GM19324 (cell line): ENCODE measurements around the gene ACBD6.
"Not testable (repeated sequence)": the region's sequence is repeated elsewhere in the genome, so short reads cannot be mapped to it uniquely, and the experiment has no call there.

ENCODE experiments used
- ATAC-seq: cut with Tn5 transposase; IDR thresholded peaks from one replicate; pipeline ENCODE4 v1.9.1; 2021; ENCODE audit warnings: mild to moderate bottlenecking, moderate library complexity; ENCODE audit not compliant: unreplicated experiment, low FRiP score

Gene ACBD6

DNA sequence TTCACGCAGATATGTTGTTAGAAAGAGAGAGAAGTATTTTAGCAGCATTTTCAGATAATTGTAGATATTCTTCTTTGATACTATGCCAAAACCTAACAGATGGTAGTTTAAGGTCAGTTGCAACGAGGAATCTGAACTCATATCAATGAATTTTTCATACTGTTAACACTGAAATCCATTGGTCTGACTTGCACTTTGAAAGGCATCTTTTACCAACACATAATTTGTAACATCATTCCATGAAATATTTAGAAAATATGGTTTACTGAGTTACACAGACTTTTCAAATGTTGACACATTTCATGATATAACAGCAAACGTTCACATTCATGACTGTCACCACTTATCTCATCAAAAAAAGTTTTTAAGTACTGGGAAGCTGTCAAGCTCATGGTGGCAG lies 4.6 kb downstream of the ACBD6 start:
- ATAC-seq, result no peak

DNA sequence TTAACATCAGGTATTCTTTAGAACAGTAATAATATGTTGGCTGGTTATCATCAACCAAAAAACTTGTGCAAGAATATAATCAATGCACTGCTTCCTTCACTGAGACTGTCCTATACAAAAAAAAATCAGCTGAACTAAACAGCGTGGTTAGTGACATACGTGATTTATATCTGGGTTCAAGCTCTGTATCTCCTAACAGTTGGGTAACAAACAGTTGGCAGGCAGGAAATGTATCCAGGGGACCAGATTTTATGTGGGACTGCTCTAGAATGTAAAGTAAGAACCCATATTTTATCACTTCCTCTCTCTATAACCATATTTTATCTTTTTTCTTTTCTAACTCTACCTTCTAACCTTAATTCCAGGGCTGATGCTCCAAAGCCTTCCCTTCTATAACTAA lies 8.0 kb downstream of the ACBD6 start:
- ATAC-seq, result no peak

- ATAC-seq, result no peak
Observed at GRCh38 chr1:180489976-180490375, 12.4 kb downstream of the ACBD6 start.

GRCh38 chr1:180489313-180489712 lies 13.1 kb downstream of the ACBD6 start:
- no peak for ATAC-seq

GRCh38 chr1:180488661-180489060 lies 13.7 kb downstream of the ACBD6 start:
- no peak for ATAC-seq

DNA sequence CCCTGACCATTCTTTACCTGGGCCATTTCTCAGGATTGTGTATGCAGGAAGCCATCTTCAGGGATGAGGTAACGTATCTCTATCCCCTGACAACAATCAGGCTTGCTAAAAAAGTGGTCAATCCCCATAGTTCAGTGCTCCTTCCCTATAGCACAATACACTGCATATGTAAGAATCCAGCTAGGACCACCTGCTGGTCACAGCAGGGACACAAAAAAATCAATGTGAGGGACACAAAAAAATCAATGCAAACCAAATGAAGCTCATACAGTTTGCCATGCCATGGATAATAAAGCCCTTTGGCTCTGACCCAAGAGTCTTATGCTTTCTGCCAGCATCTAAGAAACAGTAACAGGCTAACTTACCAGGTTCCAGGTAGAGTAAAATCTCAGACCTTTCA lies 16.3 kb downstream of the ACBD6 start:
- ATAC-seq, result no peak

DNA sequence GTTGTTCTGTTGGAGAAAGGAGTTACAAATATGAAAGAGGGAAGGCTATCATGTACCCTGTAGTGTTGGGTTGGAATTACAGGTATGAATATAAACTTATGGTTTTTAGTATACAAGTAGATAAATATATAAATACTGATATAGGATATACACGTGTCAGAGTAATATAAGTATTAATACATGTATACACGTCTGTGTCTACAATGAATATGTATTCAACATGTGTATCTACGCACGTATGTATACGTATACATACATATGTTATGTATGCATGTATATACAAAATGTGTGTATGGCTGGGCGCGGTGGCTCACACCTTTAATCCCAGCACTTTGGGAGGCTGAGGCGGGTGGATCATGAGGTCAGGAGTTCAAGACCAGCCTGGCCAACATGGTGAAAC lies 17.9 kb downstream of the ACBD6 start:
- no peak for ATAC-seq

- no peak for ATAC-seq
Observed at GRCh38 chr1:180482425-180483275, 19.7 kb downstream of the ACBD6 start.

- no peak for ATAC-seq
Observed at GRCh38 chr1:180470031-180470430, 32.3 kb downstream of the ACBD6 start.

DNA sequence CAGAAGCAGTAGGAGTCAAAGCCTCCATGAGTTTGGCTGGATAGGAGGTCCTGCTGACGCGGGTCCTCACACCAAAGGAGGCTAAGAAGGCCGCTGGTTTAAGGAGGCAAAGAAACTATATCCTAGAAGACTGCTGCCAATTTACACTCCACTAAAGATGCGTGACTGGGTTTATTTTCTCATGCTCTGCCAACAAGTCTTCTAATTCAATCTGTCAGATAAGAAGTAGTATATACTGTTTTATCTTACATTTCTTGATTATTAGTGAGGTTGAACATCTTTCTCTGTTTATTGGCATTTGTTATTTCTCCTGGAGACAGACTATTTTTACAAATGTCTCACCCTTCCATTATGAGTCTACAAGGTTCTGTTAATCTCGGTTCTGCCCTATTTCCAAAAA lies 34.1 kb downstream of the ACBD6 start:
- no peak for ATAC-seq

- no peak for ATAC-seq
Observed at GRCh38 chr1:180462102-180462501, 40.3 kb downstream of the ACBD6 start.

DNA sequence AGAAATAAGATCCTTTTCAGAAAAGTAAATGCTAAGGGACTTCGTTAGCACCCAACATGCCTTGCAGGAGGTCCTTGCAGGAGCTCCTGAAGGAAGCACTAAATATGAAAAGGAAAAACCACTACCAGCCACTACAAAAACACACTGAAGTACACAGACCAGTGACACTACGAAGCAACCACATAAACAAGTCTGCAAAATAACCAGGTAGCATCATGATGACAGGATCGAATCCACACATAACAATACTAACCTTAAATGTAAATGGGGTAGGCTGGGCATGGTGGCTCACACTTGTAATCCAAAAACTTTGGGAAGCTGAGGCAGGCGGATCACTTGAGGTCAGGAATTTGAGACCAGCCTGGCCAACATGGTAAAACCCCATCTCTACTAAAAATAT lies 40.7 kb downstream of the ACBD6 start:
- ATAC-seq, result not testable (repeated sequence)

GRCh38 chr1:180458807-180459206 lies 43.6 kb downstream of the ACBD6 start:
- ATAC-seq, result no peak

- ATAC-seq, result no peak
Observed at GRCh38 chr1:180456191-180456590, 46.2 kb downstream of the ACBD6 start.

GRCh38 chr1:180451504-180451903 lies 50.9 kb downstream of the ACBD6 start:
- ATAC-seq, result no peak

DNA sequence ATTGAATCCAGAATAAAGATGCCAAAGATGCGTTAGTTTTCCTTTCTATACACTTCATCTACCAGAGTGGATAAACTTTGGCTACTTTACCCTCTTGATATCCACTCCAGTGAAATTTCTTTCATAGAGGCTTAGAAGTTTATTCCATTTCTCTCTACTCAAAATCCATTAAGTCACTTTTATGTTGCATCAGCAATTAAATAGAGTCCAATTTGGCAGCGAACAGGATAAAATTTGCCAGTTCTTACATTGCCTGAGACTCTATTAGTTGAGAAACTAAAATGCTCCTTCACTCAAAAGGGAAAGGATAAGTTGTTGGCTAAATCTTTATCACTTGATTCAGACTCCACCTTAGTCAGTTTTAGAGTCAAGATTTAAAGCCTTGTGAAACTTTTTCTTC lies 57.9 kb downstream of the ACBD6 start:
- ATAC-seq, result no peak

GRCh38 chr1:180440335-180440734 lies 62.0 kb downstream of the ACBD6 start:
- ATAC-seq, result no peak

DNA sequence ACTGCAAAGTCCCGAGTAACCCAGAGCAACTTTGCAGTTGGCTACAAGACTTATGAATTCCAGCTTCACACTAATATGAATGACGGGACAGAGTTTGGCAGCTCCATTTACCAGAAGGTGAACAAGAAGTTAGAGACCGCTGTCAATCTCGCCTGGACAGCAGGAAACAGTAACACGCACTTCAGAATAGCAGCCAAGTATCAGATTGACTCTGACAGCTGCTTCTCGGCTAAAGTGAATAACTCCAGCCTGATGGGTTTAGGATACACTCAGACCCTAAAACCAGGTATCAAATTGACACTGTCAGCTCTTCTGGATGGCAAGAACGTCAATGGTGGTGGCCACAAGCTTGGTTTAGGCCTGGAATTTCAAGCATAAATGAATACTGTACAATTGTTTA lies 66.8 kb downstream of the ACBD6 start:
- no peak for ATAC-seq

DNA sequence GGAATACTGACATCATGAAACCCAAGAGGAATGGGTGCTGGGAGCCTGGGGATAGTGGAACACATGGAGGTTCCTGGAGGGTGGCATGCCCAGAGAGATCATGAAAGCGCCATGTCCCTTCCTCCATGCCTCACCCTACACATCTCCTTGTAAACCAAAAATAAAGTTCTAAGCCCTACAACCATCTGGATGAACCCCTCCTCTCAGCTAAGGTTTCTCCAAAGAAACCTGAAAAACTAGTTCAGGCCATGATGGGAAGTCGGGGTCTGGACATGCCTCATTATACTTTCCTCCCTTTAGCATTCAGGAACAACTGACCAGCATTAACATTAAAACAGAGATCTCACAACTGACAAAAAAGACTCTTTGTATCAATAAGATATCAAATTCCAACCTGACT lies 68.5 kb downstream of the ACBD6 start:
- no peak for ATAC-seq

DNA sequence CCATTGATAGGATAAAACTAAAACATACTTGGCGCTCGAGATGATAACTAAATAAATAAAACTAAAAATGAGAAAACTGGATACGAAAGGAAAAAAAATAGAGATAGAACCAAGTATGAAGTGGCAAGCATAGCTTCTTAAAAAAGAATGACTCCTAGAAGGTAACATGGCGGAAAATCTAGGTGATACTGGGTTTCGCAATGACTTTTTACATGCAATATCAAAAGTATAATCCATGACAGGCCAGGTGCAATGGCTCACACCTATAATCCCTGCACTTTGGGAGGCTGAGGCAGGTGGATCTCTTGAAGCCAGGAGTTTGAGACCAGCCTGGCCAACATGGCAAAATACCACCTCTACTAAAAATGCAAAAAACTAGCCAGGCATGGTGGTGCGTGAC lies 70.7 kb downstream of the ACBD6 start:
- no peak for ATAC-seq

- no peak for ATAC-seq
Observed at GRCh38 chr1:180428782-180429695, 73.3 kb downstream of the ACBD6 start.

DNA sequence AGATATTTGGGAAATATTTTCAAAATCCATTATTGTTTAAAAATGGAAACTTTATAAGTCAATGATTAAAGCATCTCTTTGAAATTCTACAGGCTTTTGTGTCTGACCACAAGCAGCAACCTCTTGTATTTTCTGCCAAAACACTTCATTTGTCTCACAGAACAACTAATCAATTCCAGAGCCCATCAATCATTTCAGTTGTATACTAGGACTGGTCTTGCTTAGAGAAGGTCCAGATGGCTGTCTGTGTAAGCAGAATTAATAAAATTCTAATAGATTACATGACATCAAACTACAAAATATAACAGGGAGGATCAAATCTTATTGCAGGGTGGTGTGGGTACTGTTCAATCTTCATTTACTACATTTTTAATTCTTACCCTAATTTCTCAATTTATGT lies 76.4 kb downstream of the ACBD6 start:
- no peak for ATAC-seq
